HCT116 (cell line): ENCODE measurements around the gene ACBD4. TPM values are rescaled to one million over a fixed set of nuclear protein-coding genes. Genes with fewer than 3 reads are reported as not detected.

Source experiments
- ATAC-seq: fragments of 200-7000 bp; cut with Tn5 transposase; 2 replicates; pipeline ENCODE4 v1.9.1; 2020; ENCODE audit warnings: mild to moderate bottlenecking, moderate library complexity
- BruUV-seq: library from RNA; stranded (reverse); fragments of 400-500 nt; replicated peaks from 2 replicates; lab custom pipeline; 2021; lab: Mats Ljungman, UMichigan
- CTCF ChIA-PET: fragments of 300-600 bp; sonication (Branson Sonifier 250); formaldehyde crosslinking; loops from one replicate; lab custom pipeline; 2021; ENCODE audit warnings: antibody characterized with exemption; lab: Charles Lee
- POLR2A ChIA-PET: fragments of 300-600, 350-600 bp; sonication (Branson Sonifier 250); formaldehyde crosslinking; loops from one replicate; lab custom pipeline; 2021; ENCODE audit warnings: antibody characterized with exemption; lab: Charles Lee
- RAD21 ChIA-PET, 2 experiments: fragments of 300-600 bp; sonication (Branson Sonifier 250); formaldehyde crosslinking; loops; one replicate each; lab custom pipeline; 2023; ENCODE audit warnings: low total read pairs in 2 of 2; ENCODE audit not compliant: uncharacterized antibody in 2 of 2, unreplicated experiment in 2 of 2, low non-redundant PET in 1 of 2; lab: Charles Lee
- DNase-seq: peaks from one replicate; pipeline ENCODE4 v3.0.0-alpha.2; 2010; ENCODE audit warnings: low read depth, low spot score
- H2AFZ ChIP-seq: fragments of 200-600 bp; shearing (Covaris generic), sonication (generic); 2 replicates; pipeline ENCODE4 v1.6.1; 2017; ENCODE audit warnings: low read depth, mixed run types, mixed read lengths, antibody characterized with exemption, low read length; ENCODE audit not compliant: poor library complexity, severe bottlenecking
- H3K27ac ChIP-seq: 2 replicates; pipeline ENCODE4 v1.5.1; 2012; ENCODE audit warnings: low read depth, low read length
- H3K27me3 ChIP-seq: fragments of 200-600 bp; sonication (generic); 2 replicates; pipeline ENCODE4 v1.6.1; 2016; ENCODE audit warnings: mixed run types, low read length, mixed read lengths; ENCODE audit not compliant: insufficient read depth
- H3K36me3 ChIP-seq, 2 experiments: fragments of 200-500 bp in 1 of 2; fragments of 200-600 bp in 1 of 2; sonication (Bioruptor generic) in 1 of 2; sonication (generic) in 1 of 2; 2 replicates each; pipeline versions ENCODE4 v1.5.1 to v1.6.1; 2014 to 2016; ENCODE audit warnings: low read length in 2 of 2, inconsistent platforms in 1 of 2, mixed read lengths in 1 of 2, mixed run types in 1 of 2; ENCODE audit not compliant: insufficient read depth in 2 of 2, control insufficient read depth in 1 of 2
- H3K4me1 ChIP-seq, 2 experiments: fragments of 200-600 bp in 1 of 2; sonication (generic) in 1 of 2; 2 replicates each; pipeline versions ENCODE4 v1.5.1 to v1.6.1; 2012 to 2017; ENCODE audit warnings: low read length in 2 of 2, inconsistent platforms in 1 of 2, mild to moderate bottlenecking in 1 of 2, mixed read lengths in 1 of 2, mixed run types in 1 of 2, moderate library complexity in 1 of 2; ENCODE audit not compliant: insufficient read depth in 2 of 2, control insufficient read depth in 1 of 2
- H3K4me2 ChIP-seq: fragments of 200-600 bp; sonication (generic); 2 replicates; pipeline ENCODE4 v1.6.1; 2017; ENCODE audit warnings: mixed run types, low read length, mixed read lengths
- H3K4me3 ChIP-seq, 2 experiments: fragments of 200-600 bp in 1 of 2; sonication (generic) in 1 of 2; replicated peaks in 1 of 2; 2 replicates each; pipeline ENCODE4 v1.5.1; 2011 to 2016; ENCODE audit warnings: low read length in 2 of 2, control low read depth in 1 of 2, low read depth in 1 of 2, mild to moderate bottlenecking in 1 of 2, mixed read lengths in 1 of 2, mixed run types in 1 of 2
- H3K79me2 ChIP-seq: fragments of 200-600 bp; sonication (generic); 2 replicates; pipeline ENCODE4 v1.6.1; 2017; ENCODE audit warnings: mild to moderate bottlenecking, mixed run types, low read length, moderate library complexity, mixed read lengths; ENCODE audit not compliant: insufficient read depth
- H3K9ac ChIP-seq: fragments of 200-600 bp; sonication (generic); 2 replicates; pipeline ENCODE4 v1.6.1; 2016; ENCODE audit warnings: low read length, mixed read lengths
- H3K9me2 ChIP-seq: fragments of 200-600 bp; sonication (generic), shearing (Covaris generic); 2 replicates; pipeline ENCODE4 v1.6.1; 2017; ENCODE audit warnings: mixed run types, mild to moderate bottlenecking, moderate library complexity; ENCODE audit not compliant: insufficient read depth
- H3K9me3 ChIP-seq, 2 experiments: fragments of 200-500 bp in 1 of 2; fragments of 200-600 bp in 1 of 2; sonication (Bioruptor generic) in 1 of 2; sonication (generic) in 1 of 2; 2 replicates each; pipeline ENCODE4 v1.6.1; 2014 to 2017; ENCODE audit warnings: low read length in 2 of 2, mixed read lengths in 2 of 2, inconsistent platforms in 1 of 2, low read depth in 1 of 2, mild to moderate bottlenecking in 1 of 2, mixed run types in 1 of 2, moderate library complexity in 1 of 2; ENCODE audit not compliant: control insufficient read depth in 1 of 2, insufficient read depth in 1 of 2
- H4K20me1 ChIP-seq: fragments of 200-600 bp; sonication (generic), shearing (Covaris generic); 2 replicates; pipeline ENCODE4 v1.6.1; 2017; ENCODE audit warnings: mixed run types, mild to moderate bottlenecking, moderate library complexity; ENCODE audit not compliant: insufficient read depth
- CBX3 ChIP-seq: IDR thresholded peaks from 2 replicates; pipeline ENCODE4 v1.6.1; 2012; ENCODE audit warnings: low read depth
- ELF1 ChIP-seq: IDR thresholded peaks from 2 replicates; pipeline ENCODE4 v1.6.1; 2012; ENCODE audit warnings: low read depth, borderline replicate concordance
- POLR2AphosphoS5 ChIP-seq: IDR thresholded peaks from 2 replicates; pipeline ENCODE4 v1.6.1; 2011; ENCODE audit warnings: mild to moderate bottlenecking, low read depth, low read length, moderate library complexity
- SP1 ChIP-seq: IDR thresholded peaks from 2 replicates; pipeline ENCODE4 v1.6.1; 2012; ENCODE audit warnings: low read depth
- intact Hi-C: fragments of 100-400 bp; cut with micrococcal nuclease; formaldehyde crosslinking; loops from 2 replicates; pipeline ENCODE4 v1.10.0; 2022
- total RNA-seq: library from RNA; stranded (reverse); gene quantifications from one replicate; pipeline ENCODE4 v1.2.1, GENCODE V29; 2021; ENCODE audit not compliant: unreplicated experiment
- TF ChIP-seq, protein P1 (sequence below): IDR thresholded peaks from 2 replicates; pipeline ENCODE4 v1.6.1; 2012
- TF ChIP-seq, protein P2 (sequence below): IDR thresholded peaks from 2 replicates; pipeline ENCODE4 v1.6.1; 2012

The ACBD4 gene
- total RNA-seq, 1 experiment from 2014 or later, result 13.6 TPM

DNA sequence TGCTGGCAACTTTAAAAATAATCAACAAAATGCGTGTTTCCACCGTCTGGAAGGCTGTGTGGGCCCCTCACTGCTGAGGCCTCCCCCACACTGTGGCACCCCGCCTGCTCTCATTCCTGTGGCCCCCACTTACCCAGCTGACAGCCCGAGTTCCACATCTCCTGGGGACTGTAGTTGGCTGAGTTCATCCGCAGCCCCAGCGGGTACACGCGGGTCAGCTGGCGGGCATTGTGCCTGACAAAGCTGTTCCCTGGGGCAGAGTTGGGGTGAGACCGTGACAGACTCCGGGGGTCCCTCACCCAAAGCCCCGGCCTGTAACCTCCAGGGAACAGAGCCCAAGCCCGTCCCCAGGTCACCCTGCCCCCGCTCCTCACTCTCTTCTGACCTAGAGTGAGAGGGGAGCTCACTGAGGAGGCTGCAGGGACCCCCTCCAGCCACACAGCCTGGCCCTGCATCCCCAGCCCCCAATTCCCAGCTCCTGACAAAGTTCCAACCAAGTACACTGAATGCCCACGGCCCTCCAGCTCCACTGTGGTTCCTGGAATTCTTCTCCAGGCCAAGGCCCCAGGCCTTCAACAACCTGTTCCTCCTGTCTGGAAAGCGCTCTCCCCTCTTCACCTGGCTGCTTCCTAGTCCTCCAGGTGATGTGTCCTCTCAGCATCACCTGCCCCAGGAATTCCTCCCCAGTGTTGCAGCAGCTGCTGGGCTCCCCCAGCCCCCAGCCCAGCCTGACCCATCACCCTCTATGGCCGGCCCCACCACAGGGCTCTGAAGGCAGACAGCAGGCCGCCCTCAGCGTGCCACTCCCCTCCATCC is 21.2 kb upstream of the ACBD4 start:
- ATAC-seq, result no peak
- Histone ChIP-seq H3K9ac (no peak overlapping the region), H4K20me1 (no peaks in the 10 kb centered on the region), H2AFZ (no peak overlapping the region), H3K9me3 (no peaks in the 10 kb centered on the region), H3K4me2 (no peak overlapping the region), H3K79me2 (no peaks in the 10 kb centered on the region), H3K4me1 (peaks cover 3 to 10% of the 10 kb centered on the region in 2 experiments; a peak in 2 of 4 replicates), H3K27ac (no peak overlapping the region), H3K27me3 (no peaks in the 10 kb centered on the region), H3K36me3 (peaks cover 2 to 8% of the 10 kb centered on the region in 2 experiments; a peak in 3 of 4 replicates), H3K9me2 (no peaks in the 10 kb centered on the region), H3K4me3 (no peak overlapping the region)
- no TSS peak for BruUV-seq
- ChIA-PET POLR2A (no interaction called here), CTCF (interaction anchor here (0.8 kb wide), 1 partner anchor 95 kb away, joined by 3 read pairs; no protein-coding TSS in a partner anchor), RAD21 (no interaction called here)
- no peak for DNase-seq
- intact Hi-C loops, result no loop called here
- TF ChIP-seq, protein P1, sequence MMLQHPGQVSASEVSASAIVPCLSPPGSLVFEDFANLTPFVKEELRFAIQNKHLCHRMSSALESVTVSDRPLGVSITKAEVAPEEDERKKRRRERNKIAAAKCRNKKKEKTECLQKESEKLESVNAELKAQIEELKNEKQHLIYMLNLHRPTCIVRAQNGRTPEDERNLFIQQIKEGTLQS, result no peak
- TF ChIP-seq, protein P2, sequence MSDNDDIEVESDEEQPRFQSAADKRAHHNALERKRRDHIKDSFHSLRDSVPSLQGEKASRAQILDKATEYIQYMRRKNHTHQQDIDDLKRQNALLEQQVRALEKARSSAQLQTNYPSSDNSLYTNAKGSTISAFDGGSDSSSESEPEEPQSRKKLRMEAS, result no peak
- TF ChIP-seq SP1, result no peak
- no peak for TF ChIP-seq ELF1
- no peak for TF ChIP-seq POLR2AphosphoS5

DNA sequence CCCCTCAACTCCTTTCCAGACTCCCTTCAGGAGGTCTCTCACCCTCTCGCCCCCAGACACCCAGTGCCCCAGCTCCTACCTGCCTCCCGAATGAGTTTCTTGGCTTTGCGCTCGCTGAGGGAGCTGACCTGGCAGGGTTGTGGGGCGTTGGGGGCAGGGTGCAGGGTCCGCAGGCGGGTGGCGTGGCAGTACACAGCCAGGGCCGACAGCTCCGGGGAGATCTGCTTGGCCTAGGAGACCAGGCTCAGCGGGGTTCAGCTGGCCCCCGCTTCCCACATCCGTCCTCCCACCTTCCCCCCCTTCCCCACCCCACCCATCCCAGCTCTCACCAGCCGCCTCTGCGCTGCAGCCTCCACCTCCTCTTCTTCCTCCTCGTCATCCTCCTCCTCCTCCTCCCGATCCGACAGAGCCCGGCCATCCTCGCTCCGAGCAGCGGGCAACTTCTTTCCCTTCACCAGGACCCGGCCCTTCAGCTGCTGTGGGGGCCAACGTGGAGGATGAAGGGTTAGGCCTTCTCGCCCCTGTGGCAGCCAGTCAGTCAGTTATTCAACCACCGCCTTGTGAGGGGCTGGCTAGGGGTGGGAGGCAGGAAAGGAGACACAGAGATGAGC is 20.4 kb upstream of the ACBD4 start:
- ChIA-PET POLR2A (no interaction called here), CTCF (no interaction called here), RAD21 (no interaction called here)
- Histone ChIP-seq H3K36me3 (peaks cover 2 to 10% of the 10 kb centered on the region in 2 experiments; a peak in 3 of 4 replicates), H3K4me1 (peaks cover 3 to 10% of the 10 kb centered on the region in 2 experiments; a peak in 2 of 4 replicates), H3K9me2 (no peaks in the 10 kb centered on the region), H3K4me3 (no peak overlapping the region), H3K4me2 (no peak overlapping the region), H4K20me1 (no peaks in the 10 kb centered on the region), H2AFZ (no peak overlapping the region), H3K79me2 (no peaks in the 10 kb centered on the region), H3K9me3 (no peaks in the 10 kb centered on the region), H3K27me3 (no peaks in the 10 kb centered on the region), H3K9ac (no peak overlapping the region), H3K27ac (no peak overlapping the region)
- ATAC-seq, result no peak
- no TSS peak for BruUV-seq
- no peak for TF ChIP-seq CBX3
- no peak for DNase-seq
- intact Hi-C loops, result no loop called here
